OCI-LY7 (cell line): Measurements from ENCODE around the gene TRANK1.

Experiments
- EZH2phosphoT487 ChIP-seq: fragments of 200-600 bp; sonication (generic); IDR thresholded peaks from 2 replicates; pipeline ENCODE4 v1.6.1; 2018; ENCODE audit warnings: low read depth, borderline replicate concordance, mild to moderate bottlenecking, mixed run types, antibody characterized with exemption, low read length, moderate library complexity, mixed read lengths
- TF ChIP-seq, protein P1 (sequence below): fragments of 200-600 bp; sonication (generic); conservative IDR thresholded peaks from 2 replicates; pipeline ENCODE4 v1.5.1; 2014; ENCODE audit warnings: mild to moderate bottlenecking, antibody characterized with exemption, low read length, moderate library complexity, mixed read lengths

DNA sequence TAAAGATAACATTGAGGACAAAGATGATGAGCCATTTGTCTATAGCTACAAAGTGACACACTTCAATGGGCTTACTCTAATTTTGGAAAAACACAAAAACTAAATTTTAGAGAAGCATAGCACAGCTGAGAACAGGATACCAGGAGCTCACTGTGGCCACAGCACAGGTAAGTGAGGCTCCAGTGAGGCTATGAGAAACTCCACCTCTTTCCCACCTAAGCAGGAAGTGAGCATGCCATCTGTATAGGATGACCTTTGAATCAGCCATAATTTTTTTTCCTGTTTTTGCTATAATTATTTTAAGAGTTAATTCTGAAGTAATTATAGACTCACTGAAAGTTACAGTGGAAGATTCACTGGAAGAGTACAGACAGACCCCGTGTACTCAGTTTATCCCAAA is 98.4 kb downstream of the TRANK1 start:
- TF ChIP-seq, protein P1, sequence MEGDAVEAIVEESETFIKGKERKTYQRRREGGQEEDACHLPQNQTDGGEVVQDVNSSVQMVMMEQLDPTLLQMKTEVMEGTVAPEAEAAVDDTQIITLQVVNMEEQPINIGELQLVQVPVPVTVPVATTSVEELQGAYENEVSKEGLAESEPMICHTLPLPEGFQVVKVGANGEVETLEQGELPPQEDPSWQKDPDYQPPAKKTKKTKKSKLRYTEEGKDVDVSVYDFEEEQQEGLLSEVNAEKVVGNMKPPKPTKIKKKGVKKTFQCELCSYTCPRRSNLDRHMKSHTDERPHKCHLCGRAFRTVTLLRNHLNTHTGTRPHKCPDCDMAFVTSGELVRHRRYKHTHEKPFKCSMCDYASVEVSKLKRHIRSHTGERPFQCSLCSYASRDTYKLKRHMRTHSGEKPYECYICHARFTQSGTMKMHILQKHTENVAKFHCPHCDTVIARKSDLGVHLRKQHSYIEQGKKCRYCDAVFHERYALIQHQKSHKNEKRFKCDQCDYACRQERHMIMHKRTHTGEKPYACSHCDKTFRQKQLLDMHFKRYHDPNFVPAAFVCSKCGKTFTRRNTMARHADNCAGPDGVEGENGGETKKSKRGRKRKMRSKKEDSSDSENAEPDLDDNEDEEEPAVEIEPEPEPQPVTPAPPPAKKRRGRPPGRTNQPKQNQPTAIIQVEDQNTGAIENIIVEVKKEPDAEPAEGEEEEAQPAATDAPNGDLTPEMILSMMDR: no peak
- TF ChIP-seq EZH2phosphoT487: no peak
